ENCODE results near the gene MARK1. TPM values are rescaled to one million over a fixed set of nuclear protein-coding genes. Genes with fewer than 3 reads are reported as not detected.

Gene MARK1
- total RNA-seq, 4 donors from 2014 or later = 4.3 to 6.8 (median 5.4) TPM

- Histone ChIP-seq H3K9me3 (no peaks in the 10 kb centered on the region), H3K27ac (no peak overlapping the region), H3K4me3 (no peak overlapping the region), H3K27me3 (no peaks in the 10 kb centered on the region), H3K36me3 (no peaks in the 10 kb centered on the region), H3K4me1 (peaks cover 0 to 8% (median 2%) of the 10 kb centered on the region in 4 donors)
- TF ChIP-seq POLR2A (IDR thresholded peaks at IDR 0.05) (no peak), POLR2AphosphoS5 (IDR thresholded peaks at IDR 0.05) (no peak), EP300 (IDR thresholded peaks at IDR 0.05; ENCODE audit: low read depth) (no peak)
- in situ Hi-C loops (cut with MboI; ENCODE audit: low pct_ligation_motif_present in 1 of 4, low pct_unique_long_range_greater_than_20kb in 1 of 4, low sequenced_read_pairs in 3 of 4) = no loop called here
- intact Hi-C loops (cut with DNase I; ENCODE audit: low total_unique reads) = no loop called here
- peak; percentile 29 for DNase-seq
- 47 to 59% methylated on average over 2 to 9 of the region's 9 CpGs for WGBS, 2 donors (ENCODE audit: low coverage in 1 of 2)
Measured at GRCh38 chr1:220708936-220709801, 181.2 kb downstream of the MARK1 start.

- in situ Hi-C loops (cut with MboI; ENCODE audit: low pct_ligation_motif_present in 1 of 4, low pct_unique_long_range_greater_than_20kb in 1 of 4, low sequenced_read_pairs in 3 of 4) = no loop called here
- TF ChIP-seq EP300 (IDR thresholded peaks at IDR 0.05; ENCODE audit: low read depth) (no peak), POLR2A (IDR thresholded peaks at IDR 0.05) (no peak), CTCF (IDR thresholded peaks at IDR 0.05) (no peak), POLR2AphosphoS5 (IDR thresholded peaks at IDR 0.05) (no peak)
- no peak for DNase-seq
- Histone ChIP-seq H3K36me3 (no peaks in the 10 kb centered on the region), H3K27ac (no peak overlapping the region), H3K9me3 (no peaks in the 10 kb centered on the region), H3K4me1 (peaks cover 0 to 8% (median 2%) of the 10 kb centered on the region in 4 donors), H3K4me3 (no peak overlapping the region), H3K27me3 (no peaks in the 10 kb centered on the region)
- WGBS, 2 donors (ENCODE audit: low coverage in 1 of 2) = 52 to 70% methylated on average over 4 of the region's 4 CpGs
- intact Hi-C loops (cut with DNase I; ENCODE audit: low total_unique reads) = no loop called here
Measured at GRCh38 chr1:220710333-220710732, 182.4 kb downstream of the MARK1 start.

DNA sequence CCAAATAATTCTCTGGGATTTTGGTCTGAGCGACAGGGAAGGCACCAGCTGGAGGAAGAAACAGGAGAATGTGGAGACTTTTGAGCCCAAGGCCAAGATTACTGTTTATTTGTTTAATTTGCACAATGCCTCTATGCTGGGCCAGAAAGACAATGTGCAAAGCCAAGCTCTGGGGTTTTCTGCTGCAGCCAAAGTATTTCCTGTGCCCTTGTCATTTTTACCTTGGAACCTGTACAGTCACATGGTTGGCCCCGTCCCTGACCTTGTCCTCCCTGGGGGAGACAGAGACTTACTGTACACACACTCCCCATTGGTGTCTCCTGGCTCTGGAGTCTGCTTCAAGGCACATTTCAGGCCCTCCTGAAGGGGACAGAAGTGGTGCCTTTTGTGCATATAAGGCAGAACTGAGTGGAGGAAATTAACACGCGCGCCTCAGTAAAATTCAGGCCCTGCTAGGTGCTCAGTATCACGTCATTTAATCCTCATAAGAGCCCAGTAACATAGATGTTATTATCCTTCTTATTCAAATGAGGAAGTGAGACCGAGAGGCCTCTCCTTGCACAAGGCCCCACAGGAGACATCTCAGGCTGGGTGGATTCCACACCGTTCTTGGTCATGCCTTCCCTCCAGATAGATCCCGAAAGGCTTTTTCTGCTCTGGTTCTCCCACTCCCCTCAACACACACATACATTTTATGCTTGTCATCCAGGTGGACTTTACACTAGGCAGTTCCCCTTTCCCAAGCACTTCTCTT, 183.3 kb downstream of the MARK1 start:
- no peak overlapping the region for H3K27ac ChIP-seq

More for the DNA sequence above, 183.3 kb downstream of the MARK1 start:
- no peaks in the 10 kb centered on the region for H3K36me3 ChIP-seq
- in situ Hi-C loops (cut with MboI; ENCODE audit: low pct_ligation_motif_present in 1 of 4, low pct_unique_long_range_greater_than_20kb in 1 of 4, low sequenced_read_pairs in 3 of 4) = no loop called here
- no peak for TF ChIP-seq POLR2AphosphoS5 (IDR thresholded peaks at IDR 0.05)
- TF ChIP-seq EP300 (IDR thresholded peaks at IDR 0.05; ENCODE audit: low read depth) = no peak
- TF ChIP-seq POLR2A (IDR thresholded peaks at IDR 0.05) = no peak
- TF ChIP-seq CTCF (IDR thresholded peaks at IDR 0.05) = no peak
- H3K4me3 ChIP-seq = no peak overlapping the region
- no peaks in the 10 kb centered on the region for H3K9me3 ChIP-seq
- peaks cover 0 to 8% (median 2%) of the 10 kb centered on the region in 4 donors for H3K4me1 ChIP-seq
- no peaks in the 10 kb centered on the region for H3K27me3 ChIP-seq
- 78 to 89% methylated on average over 5 to 9 of the region's 9 CpGs for WGBS, 2 donors (ENCODE audit: low coverage in 1 of 2)
- intact Hi-C loops (cut with DNase I; ENCODE audit: low total_unique reads) = no loop called here
- no peak for DNase-seq

Small RNA genes lying within 50 kb of the gene (small RNA-seq; reads per million reads assigned to genes)
- gene RN7SL464P = 0 reads per million in 4 donors

Other genes with a start within 250 kb of the MARK1 start
- 100 to 1,000 TPM in 2 of 4 donors, 10 to 100 TPM in 2; 43.2 to 153 (median 103) TPM for gene C1orf115, start 162.2 kb downstream of the MARK1 start, total RNA-seq
- gene MTARC2, start 220.2 kb downstream of the MARK1 start, total RNA-seq = 100 to 1,000 TPM in 1 of 4 donors, 10 to 100 TPM in 3; 28.4 to 199 (median 41.7) TPM